Panc1 (cell line): ENCODE data around the gene PPM1M.

Source experiments
- POLR2AphosphoS5 ChIP-seq: IDR thresholded peaks from 2 replicates; pipeline ENCODE4 v1.6.1; 2012; ENCODE audit warnings: mild to moderate bottlenecking, low read depth, low read length, moderate library complexity
- TF ChIP-seq, protein P1 (sequence below): fragments of 450-650 bp; IDR thresholded peaks from 2 replicates; pipeline ENCODE4 v1.5.1; 2017; ENCODE audit warnings: mild to moderate bottlenecking
- TF ChIP-seq, protein P2 (sequence below), 2 experiments: IDR thresholded peaks; 2 replicates each; pipeline ENCODE4 v1.6.1; 2011 to 2012; ENCODE audit warnings: low read depth in 2 of 2, control low read depth in 1 of 2, low read length in 1 of 2, mild to moderate bottlenecking in 1 of 2, moderate library complexity in 1 of 2; ENCODE audit not compliant: insufficient read depth in 1 of 2

GRCh38 chr3:52248165-52248541, 2.6 kb downstream of the PPM1M start:
- TF ChIP-seq POLR2AphosphoS5, result no peak
- TF ChIP-seq, protein P1, sequence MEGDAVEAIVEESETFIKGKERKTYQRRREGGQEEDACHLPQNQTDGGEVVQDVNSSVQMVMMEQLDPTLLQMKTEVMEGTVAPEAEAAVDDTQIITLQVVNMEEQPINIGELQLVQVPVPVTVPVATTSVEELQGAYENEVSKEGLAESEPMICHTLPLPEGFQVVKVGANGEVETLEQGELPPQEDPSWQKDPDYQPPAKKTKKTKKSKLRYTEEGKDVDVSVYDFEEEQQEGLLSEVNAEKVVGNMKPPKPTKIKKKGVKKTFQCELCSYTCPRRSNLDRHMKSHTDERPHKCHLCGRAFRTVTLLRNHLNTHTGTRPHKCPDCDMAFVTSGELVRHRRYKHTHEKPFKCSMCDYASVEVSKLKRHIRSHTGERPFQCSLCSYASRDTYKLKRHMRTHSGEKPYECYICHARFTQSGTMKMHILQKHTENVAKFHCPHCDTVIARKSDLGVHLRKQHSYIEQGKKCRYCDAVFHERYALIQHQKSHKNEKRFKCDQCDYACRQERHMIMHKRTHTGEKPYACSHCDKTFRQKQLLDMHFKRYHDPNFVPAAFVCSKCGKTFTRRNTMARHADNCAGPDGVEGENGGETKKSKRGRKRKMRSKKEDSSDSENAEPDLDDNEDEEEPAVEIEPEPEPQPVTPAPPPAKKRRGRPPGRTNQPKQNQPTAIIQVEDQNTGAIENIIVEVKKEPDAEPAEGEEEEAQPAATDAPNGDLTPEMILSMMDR, result no peak
- TF ChIP-seq, protein P2, sequence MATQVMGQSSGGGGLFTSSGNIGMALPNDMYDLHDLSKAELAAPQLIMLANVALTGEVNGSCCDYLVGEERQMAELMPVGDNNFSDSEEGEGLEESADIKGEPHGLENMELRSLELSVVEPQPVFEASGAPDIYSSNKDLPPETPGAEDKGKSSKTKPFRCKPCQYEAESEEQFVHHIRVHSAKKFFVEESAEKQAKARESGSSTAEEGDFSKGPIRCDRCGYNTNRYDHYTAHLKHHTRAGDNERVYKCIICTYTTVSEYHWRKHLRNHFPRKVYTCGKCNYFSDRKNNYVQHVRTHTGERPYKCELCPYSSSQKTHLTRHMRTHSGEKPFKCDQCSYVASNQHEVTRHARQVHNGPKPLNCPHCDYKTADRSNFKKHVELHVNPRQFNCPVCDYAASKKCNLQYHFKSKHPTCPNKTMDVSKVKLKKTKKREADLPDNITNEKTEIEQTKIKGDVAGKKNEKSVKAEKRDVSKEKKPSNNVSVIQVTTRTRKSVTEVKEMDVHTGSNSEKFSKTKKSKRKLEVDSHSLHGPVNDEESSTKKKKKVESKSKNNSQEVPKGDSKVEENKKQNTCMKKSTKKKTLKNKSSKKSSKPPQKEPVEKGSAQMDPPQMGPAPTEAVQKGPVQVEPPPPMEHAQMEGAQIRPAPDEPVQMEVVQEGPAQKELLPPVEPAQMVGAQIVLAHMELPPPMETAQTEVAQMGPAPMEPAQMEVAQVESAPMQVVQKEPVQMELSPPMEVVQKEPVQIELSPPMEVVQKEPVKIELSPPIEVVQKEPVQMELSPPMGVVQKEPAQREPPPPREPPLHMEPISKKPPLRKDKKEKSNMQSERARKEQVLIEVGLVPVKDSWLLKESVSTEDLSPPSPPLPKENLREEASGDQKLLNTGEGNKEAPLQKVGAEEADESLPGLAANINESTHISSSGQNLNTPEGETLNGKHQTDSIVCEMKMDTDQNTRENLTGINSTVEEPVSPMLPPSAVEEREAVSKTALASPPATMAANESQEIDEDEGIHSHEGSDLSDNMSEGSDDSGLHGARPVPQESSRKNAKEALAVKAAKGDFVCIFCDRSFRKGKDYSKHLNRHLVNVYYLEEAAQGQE (IDR thresholded peaks at IDR 0.05; ENCODE audit: insufficient read depth in 1 of 2, low read depth in 2 of 2, low read length in 1 of 2), result no peak
